HG03060 (cell line): ENCODE results near the gene CACNA1C.

ENCODE experiments used
- ATAC-seq: cut with Tn5 transposase; IDR thresholded peaks from one replicate; pipeline ENCODE4 v1.9.1; 2021; ENCODE audit warnings: low read depth, moderate number of reproducible peaks; ENCODE audit not compliant: unreplicated experiment

Gene CACNA1C

DNA sequence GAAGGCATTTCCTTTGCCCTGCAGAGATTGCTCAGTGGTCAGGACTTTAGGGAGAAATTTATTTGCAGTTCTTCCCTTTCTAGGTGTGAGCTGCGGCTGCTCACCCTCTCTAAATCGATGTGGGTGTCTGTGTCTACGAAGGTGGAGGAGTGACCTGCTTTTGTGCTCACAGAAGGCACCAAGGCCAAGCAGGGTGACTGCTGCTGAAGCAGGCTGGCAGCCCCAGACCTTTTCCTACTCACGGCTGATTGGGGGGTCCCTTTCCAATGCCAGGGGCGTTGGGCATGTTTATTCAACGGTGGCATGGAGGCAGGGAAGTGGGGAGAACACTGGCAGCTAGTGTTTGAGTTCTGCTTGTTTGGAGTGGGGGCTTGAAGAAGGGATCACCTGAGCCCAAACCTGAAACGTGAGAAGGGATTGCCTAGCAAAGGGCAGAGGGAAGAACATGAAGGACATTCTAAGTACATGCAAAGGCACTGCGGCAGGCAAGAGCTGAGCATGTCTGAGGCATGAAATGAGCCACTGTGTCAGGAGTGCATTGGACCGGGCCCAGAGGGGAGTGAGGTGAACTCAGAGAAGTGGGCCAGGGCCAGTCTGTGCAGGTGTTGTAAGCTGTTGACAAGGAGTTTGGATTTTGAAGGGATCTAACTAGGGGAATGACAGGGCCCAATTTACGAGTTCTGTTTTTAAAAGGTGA lies 56.3 kb downstream of the CACNA1C start:
- ATAC-seq: no peak

DNA sequence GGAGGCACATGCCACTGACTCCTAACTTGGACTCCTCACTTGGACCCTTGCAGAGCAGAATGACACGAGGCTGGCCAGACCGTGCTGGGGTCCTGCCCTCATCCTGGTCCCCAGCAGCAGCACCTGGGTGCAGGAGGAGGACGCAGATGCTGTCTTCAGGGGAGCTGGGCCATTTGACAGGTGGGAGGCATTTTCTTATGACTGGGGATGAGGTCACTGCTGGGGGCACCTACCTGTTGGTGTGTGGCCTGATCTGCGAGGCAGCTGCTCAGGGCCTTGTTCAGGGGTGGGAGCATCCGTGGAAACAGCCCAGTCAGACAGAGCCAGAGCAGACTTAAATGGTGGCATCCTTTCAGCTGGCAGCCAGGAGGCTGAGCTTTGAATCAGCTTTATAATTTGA lies 57.3 kb downstream of the CACNA1C start:
- no peak for ATAC-seq

DNA sequence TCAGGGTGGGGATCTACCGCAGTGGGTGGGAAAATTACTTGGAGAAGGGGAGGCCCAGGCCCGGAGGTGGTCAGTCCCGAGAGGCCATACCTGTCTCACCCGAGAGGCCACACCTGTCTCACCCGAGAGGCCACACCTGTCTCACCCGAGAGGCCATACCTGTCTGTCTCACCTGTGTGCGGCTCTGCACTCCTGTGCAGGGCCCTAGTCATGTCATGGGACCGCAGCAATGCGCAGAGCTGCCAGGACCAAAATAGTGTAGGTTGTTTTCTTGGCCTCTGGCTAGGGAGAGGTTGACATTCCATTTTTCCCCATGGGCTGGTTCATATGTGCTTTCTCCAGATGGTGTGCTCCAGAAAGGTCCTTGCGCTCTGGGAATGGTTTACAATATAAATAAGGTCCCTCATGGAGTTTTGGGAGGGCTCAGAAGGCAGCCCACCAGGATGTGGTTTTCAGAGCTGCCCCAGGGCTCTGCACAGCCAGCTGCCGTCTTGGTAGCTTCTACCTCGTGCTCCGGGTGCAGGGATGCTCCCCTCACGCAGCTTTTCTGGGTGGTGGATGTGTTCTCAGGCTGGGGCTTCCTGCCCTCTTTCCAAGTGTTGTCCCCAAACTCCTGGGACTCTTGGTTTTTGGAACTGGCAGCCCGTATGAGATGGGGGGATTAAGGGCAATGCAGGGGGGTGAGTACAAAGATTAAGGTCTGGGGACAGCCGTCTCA lies 58.2 kb downstream of the CACNA1C start:
- no peak for ATAC-seq

DNA sequence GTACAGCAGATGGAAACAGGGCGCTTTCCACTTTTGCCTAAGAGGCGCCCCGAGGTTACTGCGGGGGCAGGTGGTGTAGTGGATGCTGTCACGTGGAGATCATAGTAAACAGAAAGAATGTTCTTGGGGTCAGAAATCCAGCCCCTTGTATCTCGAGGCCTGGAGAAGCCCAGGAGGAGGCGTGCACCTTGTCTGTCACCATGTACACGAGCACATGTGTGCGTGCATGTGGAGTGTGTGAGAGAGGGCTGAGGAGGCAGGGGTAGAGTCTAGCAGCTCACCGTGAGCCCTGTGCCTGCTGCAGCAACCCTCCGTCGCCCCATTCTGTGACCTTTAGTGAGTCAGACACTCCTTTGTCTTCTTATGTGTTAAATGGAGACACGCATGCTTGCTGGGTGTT lies 59.0 kb downstream of the CACNA1C start:
- ATAC-seq: no peak

DNA sequence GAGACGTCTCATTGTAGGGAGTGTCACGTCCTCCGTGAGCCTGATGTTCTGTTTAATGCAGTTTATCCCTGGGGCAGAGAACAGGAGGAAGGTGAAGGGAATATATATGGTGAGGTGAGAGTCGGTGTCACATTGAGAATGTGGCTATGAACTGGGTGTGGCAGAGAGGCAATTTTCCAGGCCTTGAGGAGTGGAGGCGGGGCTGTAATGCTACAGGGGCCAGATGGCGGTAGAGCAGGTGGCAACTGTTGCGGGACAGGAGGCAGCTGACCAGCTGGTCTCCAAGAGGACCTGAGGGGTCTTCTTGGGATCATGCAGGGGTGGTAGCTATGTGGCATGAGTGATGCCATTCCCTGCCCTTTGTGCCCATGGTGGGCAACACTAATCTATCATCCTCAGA lies 59.6 kb downstream of the CACNA1C start:
- no peak for ATAC-seq

DNA sequence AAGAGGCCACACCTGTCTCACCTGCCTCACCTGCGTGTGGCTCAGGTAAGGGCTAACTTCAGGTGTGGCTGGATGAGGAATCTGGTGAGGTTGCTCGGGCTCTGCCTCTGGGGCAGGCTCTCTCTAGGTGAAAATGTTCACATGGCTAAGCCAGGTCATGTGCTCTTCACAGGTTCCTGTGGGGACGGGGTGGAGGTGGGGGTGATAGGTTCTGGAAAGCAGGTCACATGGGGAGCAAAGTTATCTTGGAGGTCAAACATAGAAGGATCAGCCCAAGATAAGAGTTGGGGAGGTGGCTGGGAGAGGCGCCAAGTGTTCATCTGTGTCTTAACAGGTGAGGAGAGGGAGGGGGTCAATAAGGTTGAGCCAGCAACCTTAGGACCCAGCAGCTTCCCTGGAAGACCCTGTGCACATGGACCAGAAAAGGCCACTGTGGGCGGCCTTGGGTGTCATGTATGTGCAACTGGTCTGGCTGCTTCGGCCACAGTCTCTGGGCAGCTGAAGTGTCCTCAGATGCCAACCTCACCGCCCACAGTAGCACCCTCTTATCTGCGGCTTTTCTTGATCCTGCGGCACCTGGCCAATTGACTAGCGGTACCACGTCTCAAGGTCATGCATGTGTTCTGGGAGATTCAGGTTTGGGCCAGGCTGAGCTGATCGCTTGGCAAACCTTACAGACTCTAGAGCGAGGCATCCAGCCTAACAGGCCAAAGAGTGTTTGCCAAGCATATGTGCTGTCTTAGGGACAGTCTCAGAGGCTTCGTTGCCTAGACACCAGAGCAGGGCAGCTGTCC lies 60.5 kb downstream of the CACNA1C start:
- no peak for ATAC-seq

DNA sequence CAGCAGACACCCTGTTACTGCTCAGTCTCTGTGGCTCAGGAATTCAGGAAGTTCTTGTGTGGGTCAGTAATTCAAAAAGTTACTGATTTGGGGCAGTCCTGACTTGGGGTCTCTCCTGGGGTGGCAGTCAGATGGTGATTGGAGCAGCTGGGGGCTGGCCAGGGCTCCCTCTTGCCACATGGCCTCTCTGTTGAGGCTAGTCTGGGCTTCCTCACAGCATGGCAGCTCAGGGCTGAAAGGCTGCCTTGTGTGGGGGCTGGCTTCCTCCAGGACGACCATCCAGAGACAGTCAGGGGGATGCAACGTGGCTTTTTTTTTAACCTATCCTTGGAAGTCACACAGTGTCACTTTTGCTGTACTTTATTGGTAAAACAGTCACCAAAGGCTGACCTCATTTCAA lies 61.3 kb downstream of the CACNA1C start:
- no peak for ATAC-seq

DNA sequence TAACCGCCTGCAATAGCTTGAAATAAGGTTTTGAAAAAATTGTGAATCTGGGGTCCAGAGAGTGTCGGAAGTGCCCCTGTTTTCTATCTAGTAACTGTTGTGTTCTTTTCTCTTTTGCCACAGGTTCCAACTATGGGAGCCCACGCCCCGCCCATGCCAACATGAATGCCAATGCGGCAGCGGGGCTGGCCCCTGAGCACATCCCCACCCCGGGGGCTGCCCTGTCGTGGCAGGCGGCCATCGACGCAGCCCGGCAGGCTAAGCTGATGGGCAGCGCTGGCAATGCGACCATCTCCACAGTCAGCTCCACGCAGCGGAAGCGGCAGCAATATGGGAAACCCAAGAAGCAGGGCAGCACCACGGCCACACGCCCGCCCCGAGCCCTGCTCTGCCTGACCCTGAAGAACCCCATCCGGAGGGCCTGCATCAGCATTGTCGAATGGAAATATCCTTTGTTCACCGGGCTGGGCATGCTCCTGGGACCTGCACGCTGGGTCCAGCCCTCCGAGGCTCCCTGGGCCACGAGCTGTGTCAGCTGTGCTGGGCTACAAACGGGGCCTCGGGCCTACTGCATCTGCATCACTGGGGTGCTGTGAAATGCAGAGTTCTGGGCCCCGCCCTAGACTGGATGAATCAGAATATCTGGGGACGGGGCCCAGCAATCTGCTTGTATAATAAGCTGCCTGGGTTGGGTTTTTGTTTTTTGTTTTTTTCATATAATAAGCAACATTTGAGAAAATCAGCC lies 62.5 kb downstream of the CACNA1C start:
- no peak for ATAC-seq

DNA sequence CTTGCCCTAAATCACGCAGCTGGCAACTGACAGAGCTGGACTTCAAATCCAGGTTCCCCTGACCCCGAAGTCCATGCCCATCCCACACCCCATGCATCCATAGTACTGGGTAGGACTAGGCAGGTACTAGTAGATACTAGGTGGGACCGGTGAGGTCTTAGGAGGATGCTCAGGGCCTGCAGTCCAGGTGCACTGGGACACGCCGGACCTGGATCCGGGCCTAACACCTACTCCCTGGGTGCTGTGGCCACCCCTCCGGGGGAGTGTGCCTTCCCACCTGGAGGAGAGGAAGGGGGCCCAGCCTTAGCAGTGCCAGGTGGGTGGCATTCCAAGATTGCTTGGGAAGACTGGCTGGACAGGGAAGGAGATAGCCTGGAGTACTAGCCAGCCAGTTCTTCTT lies 64.8 kb downstream of the CACNA1C start:
- no peak for ATAC-seq

DNA sequence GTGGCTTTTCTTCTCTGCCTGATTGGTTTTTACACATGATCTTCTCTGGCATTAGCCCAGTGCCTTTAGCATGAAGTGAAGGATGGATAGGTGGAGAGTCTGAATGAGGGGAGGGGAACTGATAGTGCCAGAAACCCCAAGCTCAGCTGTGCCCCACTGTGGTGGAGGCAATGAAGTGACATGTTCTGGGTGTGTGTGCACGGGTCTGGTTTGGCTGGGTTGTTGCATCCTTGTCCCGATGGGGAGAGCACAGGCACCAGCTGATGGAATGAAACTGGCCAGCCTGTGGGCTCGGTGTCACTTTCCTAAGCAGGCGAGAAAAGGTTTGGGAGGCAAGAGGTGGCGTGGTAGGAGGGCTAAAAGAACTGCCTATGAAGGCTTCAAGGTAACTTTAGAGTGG lies 65.3 kb downstream of the CACNA1C start:
- ATAC-seq: no peak

DNA sequence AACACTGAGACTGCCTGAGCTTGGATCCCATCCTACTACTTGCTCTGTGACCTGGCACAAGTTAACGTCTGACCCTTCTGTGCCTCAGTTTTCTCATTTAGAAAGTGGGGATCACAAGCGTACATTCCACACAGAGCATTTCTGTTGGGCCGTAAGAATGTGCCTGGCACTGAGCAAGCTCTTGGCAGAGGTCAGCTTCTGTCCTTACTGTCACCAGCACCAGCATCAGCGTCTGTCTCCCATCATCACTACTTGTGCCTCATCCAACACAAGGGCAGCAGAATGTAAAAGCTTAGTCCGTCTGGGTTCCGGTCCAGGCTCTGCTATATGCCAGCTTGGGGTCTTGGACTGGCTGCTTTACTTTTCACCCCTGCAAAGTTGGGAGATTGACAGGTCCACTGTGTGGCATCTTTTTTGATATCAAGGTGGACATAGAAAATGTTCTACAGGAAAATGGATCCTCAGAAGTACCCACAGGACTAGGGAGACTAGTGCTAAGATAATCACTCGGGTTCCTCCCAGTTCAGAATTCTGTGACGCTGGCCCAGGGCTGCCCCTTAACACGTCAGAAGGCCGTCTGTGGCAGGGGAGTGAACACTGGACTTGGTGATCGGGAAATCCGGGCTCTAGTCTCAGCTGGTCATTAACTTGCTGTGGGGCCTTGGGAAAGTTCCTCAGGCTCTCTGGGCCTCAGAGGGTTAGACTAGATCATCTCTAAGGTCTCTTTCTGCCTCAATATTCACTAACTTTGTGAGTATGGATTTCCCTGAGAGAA lies 65.9 kb downstream of the CACNA1C start:
- ATAC-seq: no peak

DNA sequence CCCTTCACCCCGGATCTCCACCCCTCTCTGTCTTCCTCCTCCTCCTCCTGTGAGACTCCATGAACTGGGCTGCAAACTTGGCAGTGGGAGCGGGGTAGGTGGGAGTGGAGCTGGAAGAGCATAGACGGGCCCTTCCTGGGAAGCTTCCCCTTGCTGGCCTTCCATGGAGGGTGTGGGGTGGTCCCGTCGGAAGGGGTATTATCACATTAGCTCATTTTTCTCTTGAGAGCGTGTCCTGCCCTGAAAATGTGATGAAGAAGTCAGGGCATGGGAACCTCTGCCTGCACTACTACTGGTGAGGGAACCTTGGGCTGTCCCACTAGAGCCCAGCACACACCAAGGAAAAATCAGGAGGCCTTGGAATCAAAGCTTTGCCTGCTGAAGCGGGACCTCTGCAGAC lies 66.5 kb downstream of the CACNA1C start:
- ATAC-seq: no peak

DNA sequence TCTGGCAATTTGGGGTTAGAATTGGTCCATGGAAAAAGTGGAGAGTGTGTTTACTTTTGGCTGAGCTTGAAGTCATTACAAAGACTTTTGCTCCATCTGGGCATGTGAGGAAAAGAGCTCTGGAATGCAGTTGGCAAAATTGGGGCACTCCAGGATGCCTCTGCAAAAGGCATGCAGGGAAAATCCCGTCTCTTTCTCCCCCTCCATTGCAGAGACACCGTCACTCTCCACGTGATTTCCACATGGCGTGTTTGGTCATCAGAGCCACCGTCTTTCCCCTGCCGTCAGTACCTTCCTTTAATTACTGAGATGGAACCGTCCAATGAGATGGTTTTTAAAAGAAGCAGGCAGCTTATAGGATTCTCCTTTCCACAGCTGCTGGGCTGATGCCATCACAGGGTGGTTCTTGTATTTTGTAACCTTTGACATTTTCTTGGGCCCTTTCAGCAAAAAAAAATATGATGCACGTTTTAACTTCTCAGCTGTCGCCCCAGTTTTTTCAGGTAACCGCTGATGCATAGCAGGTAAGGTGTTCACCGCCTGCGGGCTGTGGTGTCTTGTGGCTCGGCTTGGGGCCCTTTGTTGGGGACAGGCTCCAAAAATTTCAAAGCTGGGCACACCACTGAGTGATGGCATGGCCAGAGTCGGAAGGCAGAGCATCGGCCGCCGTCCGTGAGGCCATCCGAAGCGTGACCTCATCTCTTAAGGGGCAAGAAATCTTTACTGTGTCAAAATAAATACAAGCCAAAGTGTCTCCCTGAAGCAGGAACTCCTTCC lies 68.4 kb downstream of the CACNA1C start:
- no peak for ATAC-seq

DNA sequence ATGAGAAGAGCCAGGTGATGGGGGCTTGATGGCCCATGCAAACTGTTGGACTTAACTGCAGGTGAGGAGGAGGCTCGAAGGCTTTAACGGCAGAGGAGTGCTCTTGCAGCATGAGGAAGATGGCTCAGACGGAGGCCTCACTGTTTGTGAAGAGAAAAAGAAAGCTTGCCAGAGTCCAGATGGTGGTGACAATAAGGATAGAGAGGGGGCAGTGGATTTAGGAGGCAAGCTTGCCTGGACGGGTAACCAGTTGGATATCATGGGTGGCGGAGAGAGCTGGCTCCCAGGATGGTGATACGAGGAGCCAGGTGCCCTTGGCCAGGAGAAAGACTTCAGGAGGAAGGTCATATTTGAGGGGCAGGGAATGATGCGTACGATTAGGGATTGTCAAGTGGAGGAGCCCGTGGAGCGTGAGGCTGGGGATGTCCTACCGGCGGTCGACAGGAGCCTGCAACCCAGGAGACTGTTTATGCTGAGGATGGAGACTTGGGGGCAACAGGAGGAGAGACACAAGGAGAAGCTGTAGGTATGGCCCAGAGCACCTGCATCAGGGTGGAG lies 71.8 kb downstream of the CACNA1C start:
- ATAC-seq: no peak

DNA sequence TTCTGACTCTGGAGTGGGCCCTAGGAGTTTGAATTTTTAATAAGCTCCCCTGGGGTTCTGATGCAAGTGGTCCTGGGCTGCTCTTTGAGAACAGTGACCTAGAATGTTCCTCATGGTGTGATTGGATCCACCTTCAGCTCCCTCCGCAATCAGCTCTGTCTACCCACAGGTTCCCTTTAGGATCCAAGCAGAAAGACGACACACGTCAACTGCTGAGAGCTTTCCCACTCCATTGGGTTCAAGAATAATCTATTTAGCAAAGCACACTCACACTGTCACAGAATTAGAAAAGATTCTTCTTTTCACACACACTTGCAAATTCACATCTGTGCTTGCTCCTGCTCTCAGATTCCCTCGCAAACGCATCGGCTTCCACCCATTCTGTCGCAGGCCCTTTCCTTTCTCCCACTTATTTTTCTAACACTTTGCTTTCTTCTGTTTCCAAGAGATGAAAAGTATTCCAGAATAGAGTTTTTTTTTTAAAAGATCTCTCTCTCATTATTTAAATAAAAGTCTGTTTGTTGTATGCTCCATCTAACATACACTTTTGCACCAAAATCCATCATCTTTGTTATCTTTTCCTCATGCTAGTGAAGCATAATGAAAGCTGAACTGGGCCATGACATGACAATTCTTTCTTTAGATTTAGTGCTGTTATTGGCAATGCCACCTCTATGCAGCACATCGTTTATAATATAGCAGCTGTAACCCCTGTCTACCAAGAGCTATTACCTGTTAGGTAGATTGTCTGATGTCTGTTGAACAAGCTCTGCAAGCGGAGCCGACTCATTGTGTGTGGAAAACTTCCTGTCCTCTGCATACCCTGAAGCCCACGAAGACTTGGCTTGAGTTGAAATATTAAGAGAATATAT lies 73.1 kb downstream of the CACNA1C start:
- ATAC-seq: no peak

DNA sequence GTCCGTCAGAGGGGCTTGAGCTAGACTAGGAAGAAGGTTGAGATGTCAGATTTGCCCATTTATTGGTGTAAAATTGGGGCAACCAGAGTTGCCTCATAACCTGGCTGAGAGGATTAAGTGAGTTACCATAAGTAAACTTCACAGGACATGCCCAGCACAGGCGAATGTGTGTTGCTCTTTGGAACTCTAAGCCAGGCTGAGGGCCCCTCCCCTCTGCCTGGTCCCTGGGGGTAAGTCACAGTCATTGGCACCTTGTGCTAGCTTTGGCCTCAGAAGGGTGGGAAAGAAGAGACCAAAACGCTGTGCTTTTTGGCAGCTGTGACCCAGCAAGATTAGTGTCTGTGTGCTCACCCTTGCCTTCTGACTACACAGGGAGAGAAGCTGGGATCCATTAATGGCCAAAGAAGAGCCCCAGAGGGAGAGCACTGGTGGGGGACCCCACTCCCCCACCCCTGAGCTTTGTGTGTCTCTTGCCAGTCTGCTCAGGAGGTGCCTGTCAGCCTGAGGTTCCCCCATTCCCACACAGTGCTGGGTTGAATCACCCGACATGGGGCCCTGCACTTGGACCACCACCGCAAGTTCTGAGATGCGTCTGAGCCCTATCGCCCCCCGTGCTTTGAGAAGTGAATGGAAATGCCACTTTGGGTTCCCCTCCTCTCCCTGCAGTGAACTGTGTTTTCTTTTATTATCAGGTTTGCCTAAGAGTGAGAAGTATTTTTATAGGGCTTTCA lies 74.1 kb downstream of the CACNA1C start:
- ATAC-seq: no peak

DNA sequence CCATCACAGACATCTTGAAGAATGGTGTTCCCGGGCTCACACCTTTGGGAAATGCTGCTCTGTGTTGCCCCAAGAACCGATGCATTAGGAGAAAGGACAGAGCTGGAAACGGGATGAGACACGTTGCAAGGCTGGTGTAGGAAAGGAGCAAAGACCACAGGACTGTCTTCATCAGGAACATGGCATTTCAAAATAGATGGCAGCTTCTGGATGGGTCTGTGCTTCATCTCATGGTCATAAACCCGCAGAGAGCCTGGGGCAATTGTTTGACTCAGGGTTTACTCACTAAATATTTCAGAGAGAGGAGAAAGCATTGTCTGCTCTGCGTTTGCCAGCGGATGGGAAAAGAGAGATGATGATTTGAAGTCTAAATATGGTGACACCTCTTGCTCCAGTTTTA lies 76.3 kb downstream of the CACNA1C start:
- ATAC-seq: no peak
